ENCODE data around the gene KIAA0319L. TPM values are rescaled to one million over a fixed set of nuclear protein-coding genes. Genes with fewer than 3 reads are reported as not detected.

The KIAA0319L gene
- total and polyA plus RNA-seq, 8 donors = 76.5 to 106 (median 92.6) TPM

- Histone ChIP-seq H3K36me3 (no peaks in the 10 kb centered on the region), H3K9me3 (no peaks in the 10 kb centered on the region), H3K4me3 (no peak overlapping the region), H3K27ac (no peak overlapping the region), H3K27me3 (peaks cover 10 to 51% of the 10 kb centered on the region in 2 donors), H3K4me1 (peaks cover 3 to 40% of the 10 kb centered on the region in 2 donors)
- DNase-seq = no peak
- TF ChIP-seq CTCF (IDR thresholded peaks at IDR 0.05) = no peak
- ATAC-seq = no peak
- intact Hi-C loops (cut with DNase I) = no loop called here
These were observed 15.1 kb upstream of the KIAA0319L start for GRCh38 chr1:35572296-35572695.

GRCh38 chr1:35571263-35571662 lies 14.1 kb upstream of the KIAA0319L start:
- peaks cover 3 to 30% of the 10 kb centered on the region in 2 donors for H3K4me1 ChIP-seq
- intact Hi-C loops (cut with DNase I) = no loop called here
- no peak overlapping the region for H3K27ac ChIP-seq
- no peaks in the 10 kb centered on the region for H3K9me3 ChIP-seq
- no peaks in the 10 kb centered on the region for H3K36me3 ChIP-seq
- H3K27me3 ChIP-seq = peaks cover 6 to 41% of the 10 kb centered on the region in 2 donors
- no peak overlapping the region for H3K4me3 ChIP-seq
- DNase-seq = no peak
- ATAC-seq = no peak
- TF ChIP-seq CTCF (IDR thresholded peaks at IDR 0.05) = no peak

GRCh38 chr1:35570589-35571137 lies 13.5 kb upstream of the KIAA0319L start:
- intact Hi-C loops (cut with DNase I) = no loop called here
- TF ChIP-seq CTCF (IDR thresholded peaks at IDR 0.05) = no peak
- H3K27me3 ChIP-seq = peaks cover 6 to 38% of the 10 kb centered on the region in 2 donors
- no peak overlapping the region for H3K27ac ChIP-seq
- ATAC-seq (no peak), DNase-seq (no peak)
- H3K9me3 ChIP-seq = no peaks in the 10 kb centered on the region
- H3K4me1 ChIP-seq = peaks cover 3 to 24% of the 10 kb centered on the region in 2 donors
- peaks cover 0 to 6% of the 10 kb centered on the region in 2 donors for H3K36me3 ChIP-seq
- H3K4me3 ChIP-seq = no peak overlapping the region

- TF ChIP-seq CTCF (IDR thresholded peaks at IDR 0.05) = no peak
These were observed 12.7 kb upstream of the KIAA0319L start for GRCh38 chr1:35569936-35570335.

GRCh38 chr1:35568975-35569395 lies 11.8 kb upstream of the KIAA0319L start:
- peak in 1 of 4 donors; percentile 79 for DNase-seq

More at GRCh38 chr1:35569936-35570335, 12.7 kb upstream of the KIAA0319L start:
- Histone ChIP-seq H3K9me3 (no peaks in the 10 kb centered on the region), H3K27me3 (peaks cover 6 to 34% of the 10 kb centered on the region in 2 donors), H3K4me1 (peaks cover 3 to 16% of the 10 kb centered on the region in 2 donors), H3K36me3 (peaks cover 0 to 13% of the 10 kb centered on the region in 2 donors), H3K4me3 (no peak overlapping the region), H3K27ac (no peak overlapping the region)
- intact Hi-C loops (cut with DNase I) = loop anchor here in 1 of 2 donors (5.0 kb wide), 1 partner anchor 157 kb away; no protein-coding TSS in a partner anchor
- DNase-seq (no peak), ATAC-seq (no peak)

More at GRCh38 chr1:35568975-35569395, 11.8 kb upstream of the KIAA0319L start:
- Histone ChIP-seq H3K9me3 (no peaks in the 10 kb centered on the region), H3K4me3 (no peak overlapping the region), H3K36me3 (peaks cover 0 to 19% of the 10 kb centered on the region in 2 donors), H3K27ac (no peak overlapping the region), H3K27me3 (peaks cover 6 to 25% of the 10 kb centered on the region in 2 donors), H3K4me1 (peaks cover 3 to 16% of the 10 kb centered on the region in 2 donors)
- intact Hi-C loops (cut with DNase I) = loop anchor here in 1 of 2 donors (5.0 kb wide), 1 partner anchor 158 kb away; no protein-coding TSS in a partner anchor
- peak; percentile 77 to 86 for TF ChIP-seq CTCF (IDR thresholded peaks at IDR 0.05)
- ATAC-seq = peak; percentile 80
